Measurements from ENCODE around the gene DLGAP3. TPM values are rescaled to one million over a fixed set of nuclear protein-coding genes. Genes with fewer than 3 reads are reported as not detected.
A peak's percentile ranks its signal among the peaks of the same experiment; 100 is the strongest.

DLGAP3 gene
- polyA plus RNA-seq, 1 donor (not counting 4 experiments of a cell fraction or from before 2014, with no cell fraction given), result not detected

DNA sequence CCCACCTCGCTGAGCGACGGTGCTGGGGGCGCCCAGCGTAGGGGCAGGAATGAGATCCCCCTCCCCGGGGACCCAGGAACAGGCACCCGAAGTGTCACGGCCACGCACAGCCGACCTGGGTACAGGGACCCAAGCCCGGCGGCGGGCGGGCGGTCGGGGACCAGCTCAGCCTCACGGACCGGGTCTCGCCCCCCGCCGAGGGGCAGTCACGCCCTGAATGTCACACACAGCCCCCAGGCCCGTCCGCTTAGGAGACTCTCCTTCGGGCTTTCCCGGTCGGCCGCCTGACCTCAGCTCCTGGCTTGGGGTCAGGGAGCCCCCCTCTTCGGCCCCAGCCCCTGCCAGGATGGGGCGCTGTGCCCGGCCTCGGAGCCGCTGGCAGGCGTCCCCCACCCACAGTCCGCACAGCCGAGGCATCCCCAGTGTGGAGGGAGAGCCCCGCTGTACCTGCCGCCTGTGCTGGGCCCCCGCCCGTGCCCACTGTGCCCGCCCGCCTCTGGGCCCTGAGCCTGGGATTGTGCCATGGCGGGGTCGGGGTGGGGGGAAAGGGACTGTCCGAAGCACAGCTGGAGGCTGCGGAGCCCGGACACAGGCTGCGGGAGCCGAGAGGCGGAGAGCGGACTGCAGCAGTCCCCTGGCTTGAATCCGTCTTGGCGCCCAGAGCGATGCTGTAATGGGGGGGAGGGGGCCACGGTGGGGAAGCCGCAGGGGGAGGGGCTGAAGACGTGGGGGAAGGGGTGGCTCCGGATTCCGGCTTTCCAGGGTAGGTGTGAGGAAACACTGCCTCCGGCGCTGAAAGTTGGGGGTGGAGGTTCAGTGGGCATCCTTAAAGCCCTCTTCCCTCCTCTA is 627 bp upstream of the DLGAP3 start:
- Histone ChIP-seq H3K4me2 (ENCODE audit: control insufficient read depth, extremely low read depth, insufficient read depth, low read depth, low read length) (no peak overlapping the region), H4K20me1 (ENCODE audit: control insufficient read depth, extremely low read depth, insufficient read depth, low read length) (no peaks in the 10 kb centered on the region), H3K36me3 (ENCODE audit: control insufficient read depth in 2 of 2, extremely low read depth in 1 of 2, insufficient read depth in 2 of 2, low read length in 2 of 2) (no peaks in the 10 kb centered on the region), H3K4me3 (ENCODE audit: control insufficient read depth in 2 of 3, extremely low read depth in 1 of 3, insufficient read depth in 2 of 3, low read depth in 1 of 3, low read length in 3 of 3) (no peak overlapping the region), H3K27me3 (ENCODE audit: control insufficient read depth, extremely low read depth, insufficient read depth, low read length) (peaks cover 56% of the 10 kb centered on the region), H3K79me2 (ENCODE audit: control insufficient read depth, insufficient read depth, low read length) (no peaks in the 10 kb centered on the region), H3K9ac (ENCODE audit: control insufficient read depth, extremely low read depth, insufficient read depth, low read length) (no peak overlapping the region), H3K27ac (ENCODE audit: control insufficient read depth, insufficient read depth, low read length) (no peak overlapping the region), H3K4me1 (ENCODE audit: control insufficient read depth, extremely low read depth, insufficient read depth, low read length) (no peaks in the 10 kb centered on the region), H2AFZ (ENCODE audit: control insufficient read depth, low read length) (no peak overlapping the region), H3K9me1 (ENCODE audit: control insufficient read depth, extremely low read depth, insufficient read depth, low read length) (no peaks in the 10 kb centered on the region), H3K9me3 (ENCODE audit: control insufficient read depth, low read depth, low read length) (no peaks in the 10 kb centered on the region)
- DNase-seq (ENCODE audit: low read depth, low spot score) (no peak), FAIRE-seq (no peak)
- TF ChIP-seq EZH2 (IDR thresholded peaks at IDR 0.05; ENCODE audit: low read length), result peak; percentile 99
- TF ChIP-seq, protein P1, sequence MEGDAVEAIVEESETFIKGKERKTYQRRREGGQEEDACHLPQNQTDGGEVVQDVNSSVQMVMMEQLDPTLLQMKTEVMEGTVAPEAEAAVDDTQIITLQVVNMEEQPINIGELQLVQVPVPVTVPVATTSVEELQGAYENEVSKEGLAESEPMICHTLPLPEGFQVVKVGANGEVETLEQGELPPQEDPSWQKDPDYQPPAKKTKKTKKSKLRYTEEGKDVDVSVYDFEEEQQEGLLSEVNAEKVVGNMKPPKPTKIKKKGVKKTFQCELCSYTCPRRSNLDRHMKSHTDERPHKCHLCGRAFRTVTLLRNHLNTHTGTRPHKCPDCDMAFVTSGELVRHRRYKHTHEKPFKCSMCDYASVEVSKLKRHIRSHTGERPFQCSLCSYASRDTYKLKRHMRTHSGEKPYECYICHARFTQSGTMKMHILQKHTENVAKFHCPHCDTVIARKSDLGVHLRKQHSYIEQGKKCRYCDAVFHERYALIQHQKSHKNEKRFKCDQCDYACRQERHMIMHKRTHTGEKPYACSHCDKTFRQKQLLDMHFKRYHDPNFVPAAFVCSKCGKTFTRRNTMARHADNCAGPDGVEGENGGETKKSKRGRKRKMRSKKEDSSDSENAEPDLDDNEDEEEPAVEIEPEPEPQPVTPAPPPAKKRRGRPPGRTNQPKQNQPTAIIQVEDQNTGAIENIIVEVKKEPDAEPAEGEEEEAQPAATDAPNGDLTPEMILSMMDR (optimal IDR thresholded peaks at IDR 0.05 in 1 of 3, IDR thresholded peaks at IDR 0.05 in 1 of 3, conservative IDR thresholded peaks at IDR 0.05 in 1 of 3; ENCODE audit: extremely low read depth in 1 of 3, insufficient read depth in 2 of 3, low read length in 3 of 3), result no peak
- dilution Hi-C loops (cut with MboI; ENCODE audit: extremely low pct_ligation_motif_present, low sequenced_read_pairs), result no loop called here

DNA sequence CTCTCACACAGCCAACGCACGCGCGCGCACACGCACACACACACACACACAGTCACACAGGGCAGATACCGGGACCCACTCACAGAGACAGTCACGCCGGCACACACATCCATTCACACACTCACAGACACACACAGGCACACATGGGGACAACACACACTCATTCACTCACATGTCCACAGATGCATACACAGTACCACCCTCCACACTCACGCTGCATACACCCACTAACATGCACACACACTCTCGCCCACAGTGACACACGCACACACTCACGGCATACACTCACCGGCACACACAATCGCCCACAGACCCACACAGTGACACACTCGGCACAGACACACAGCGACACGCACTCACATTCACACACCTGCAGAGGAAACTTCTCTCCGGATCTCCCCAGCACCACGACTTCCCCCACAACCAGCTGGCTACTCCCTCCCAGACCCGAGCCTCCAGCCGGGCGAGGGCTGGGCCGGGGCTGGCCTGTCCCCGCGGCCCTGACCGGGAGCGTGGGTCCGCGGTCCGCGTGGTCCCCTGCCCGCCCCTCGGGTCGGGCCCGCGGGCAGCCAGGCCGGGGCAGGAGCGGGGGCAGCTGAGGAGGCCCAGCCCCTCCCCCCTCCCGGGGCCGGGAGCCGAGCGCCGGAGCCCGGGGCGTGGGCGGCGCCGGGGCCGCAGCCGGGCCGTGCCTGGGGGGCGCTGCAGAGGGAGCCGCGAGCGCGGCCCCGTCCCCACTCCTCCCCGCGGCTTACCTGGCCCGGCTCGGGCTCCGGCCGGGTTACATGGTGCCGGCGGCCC is 552 bp downstream of the DLGAP3 start:
- dilution Hi-C loops (cut with MboI; ENCODE audit: extremely low pct_ligation_motif_present, low sequenced_read_pairs), result no loop called here
- Histone ChIP-seq H3K79me2 (ENCODE audit: control insufficient read depth, insufficient read depth, low read length) (no peaks in the 10 kb centered on the region), H3K27me3 (ENCODE audit: control insufficient read depth, extremely low read depth, insufficient read depth, low read length) (peaks cover 56% of the 10 kb centered on the region), H4K20me1 (ENCODE audit: control insufficient read depth, extremely low read depth, insufficient read depth, low read length) (no peaks in the 10 kb centered on the region), H3K36me3 (ENCODE audit: control insufficient read depth in 2 of 2, extremely low read depth in 1 of 2, insufficient read depth in 2 of 2, low read length in 2 of 2) (no peaks in the 10 kb centered on the region), H3K4me3 (ENCODE audit: control insufficient read depth in 2 of 3, extremely low read depth in 1 of 3, insufficient read depth in 2 of 3, low read depth in 1 of 3, low read length in 3 of 3) (no peak overlapping the region), H3K4me2 (ENCODE audit: control insufficient read depth, extremely low read depth, insufficient read depth, low read depth, low read length) (no peak overlapping the region), H3K9me1 (ENCODE audit: control insufficient read depth, extremely low read depth, insufficient read depth, low read length) (no peaks in the 10 kb centered on the region), H3K27ac (ENCODE audit: control insufficient read depth, insufficient read depth, low read length) (no peak overlapping the region), H3K9ac (ENCODE audit: control insufficient read depth, extremely low read depth, insufficient read depth, low read length) (no peak overlapping the region), H3K4me1 (ENCODE audit: control insufficient read depth, extremely low read depth, insufficient read depth, low read length) (no peaks in the 10 kb centered on the region), H2AFZ (ENCODE audit: control insufficient read depth, low read length) (no peak overlapping the region), H3K9me3 (ENCODE audit: control insufficient read depth, low read depth, low read length) (no peaks in the 10 kb centered on the region)
- TF ChIP-seq, protein P1 (optimal IDR thresholded peaks at IDR 0.05 in 1 of 3, IDR thresholded peaks at IDR 0.05 in 1 of 3, conservative IDR thresholded peaks at IDR 0.05 in 1 of 3; ENCODE audit: extremely low read depth in 1 of 3, insufficient read depth in 2 of 3, low read length in 3 of 3), result no peak
- TF ChIP-seq EZH2 (IDR thresholded peaks at IDR 0.05; ENCODE audit: low read length), result peak; percentile 100
- FAIRE-seq (no peak), DNase-seq (ENCODE audit: low read depth, low spot score) (no peak)

Data from keratinocyte (primary cell).